ENCODE results near the gene DNAI1.

- no peak for TF ChIP-seq CTCF (conservative IDR thresholded peaks at IDR 0.05; ENCODE audit: low read depth, low read length)
- no peak for TF ChIP-seq SMC3 (IDR thresholded peaks at IDR 0.05; ENCODE audit: low read depth, low read length)
- TF ChIP-seq MXI1 (IDR thresholded peaks at IDR 0.05; ENCODE audit: borderline replicate concordance, low read depth, low read length), result no peak
- no peak for TF ChIP-seq RAD21 (IDR thresholded peaks at IDR 0.05; ENCODE audit: low read length)
- no peak for TF ChIP-seq CHD1 (IDR thresholded peaks at IDR 0.05; ENCODE audit: low read depth, low read length)
- no peak for TF ChIP-seq RFX5 (IDR thresholded peaks at IDR 0.05; ENCODE audit: low read depth, low read length)
- no peak for TF ChIP-seq POLR2A (IDR thresholded peaks at IDR 0.05; ENCODE audit: low read depth, low read length)
- TF ChIP-seq MAZ (IDR thresholded peaks at IDR 0.05; ENCODE audit: borderline replicate concordance, low read depth, low read length), result no peak
- TF ChIP-seq CEBPB (IDR thresholded peaks at IDR 0.05; ENCODE audit: low read depth, low read length), result no peak
- no peak for TF ChIP-seq NFE2L2 (IDR thresholded peaks at IDR 0.05; ENCODE audit: low read depth, low read length)
- TF ChIP-seq FOS (IDR thresholded peaks at IDR 0.05; ENCODE audit: low read depth, low read length), result no peak
- TF ChIP-seq USF2 (IDR thresholded peaks at IDR 0.05; ENCODE audit: low read depth, low read length), result no peak
- no peak for TF ChIP-seq MAFK (IDR thresholded peaks at IDR 0.05; ENCODE audit: low read depth, low read length)
- TF ChIP-seq BHLHE40 (IDR thresholded peaks at IDR 0.05; ENCODE audit: low read depth, low read length), result no peak
Observed at GRCh38 chr9:34554211-34555001, 95.8 kb downstream of the DNAI1 start.

Data from IMR-90 (cell line).